PFSK-1 (cell line): ENCODE results near the gene DAGLA.

Experiments used
- POLR2AphosphoS5 ChIP-seq: IDR thresholded peaks from 2 replicates; pipeline ENCODE4 v1.6.1; 2012; ENCODE audit warnings: low read depth, mild to moderate bottlenecking, control low read depth, low read length, moderate library complexity
- SIN3A ChIP-seq: IDR thresholded peaks from 2 replicates; pipeline ENCODE4 v1.6.1; 2012; ENCODE audit warnings: mild to moderate bottlenecking, low read length, moderate library complexity, borderline replicate concordance; ENCODE audit not compliant: insufficient read depth
- TAF1 ChIP-seq: IDR thresholded peaks from 2 replicates; pipeline ENCODE4 v1.6.1; 2012; ENCODE audit warnings: low read length, control low read depth, borderline replicate concordance; ENCODE audit not compliant: insufficient read depth
- TF ChIP-seq, protein P1 (sequence below), 2 experiments: IDR thresholded peaks; 2 replicates each; pipeline versions ENCODE4 v1.6.1 to v1.8.0; 2011 to 2012; ENCODE audit warnings: low read depth in 2 of 2, low read length in 2 of 2, control low read depth in 1 of 2, inconsistent platforms in 1 of 2, mild to moderate bottlenecking in 1 of 2, moderate library complexity in 1 of 2; ENCODE audit not compliant: insufficient read depth in 1 of 2

DNA sequence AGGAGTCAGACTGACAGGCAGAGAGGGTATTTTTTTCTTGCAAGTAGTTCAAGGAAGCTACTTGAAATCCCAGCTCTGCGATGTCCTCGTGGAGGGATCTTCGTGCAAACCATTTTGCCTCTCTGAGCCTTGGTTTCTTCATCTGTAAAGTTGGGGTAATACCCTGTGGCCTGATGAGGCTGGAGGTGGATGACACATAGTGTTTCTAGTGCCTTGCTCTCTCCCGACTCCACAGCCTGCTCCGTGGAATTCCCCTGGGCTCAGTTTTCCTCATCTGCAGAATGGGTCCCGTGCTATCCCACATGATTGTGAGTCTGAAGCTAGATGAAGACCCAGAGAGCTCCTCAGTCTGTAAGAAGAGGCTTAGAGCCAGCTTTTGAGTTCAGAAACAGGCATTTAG lies 32.7 kb downstream of the DAGLA start:
- TF ChIP-seq, protein P1, sequence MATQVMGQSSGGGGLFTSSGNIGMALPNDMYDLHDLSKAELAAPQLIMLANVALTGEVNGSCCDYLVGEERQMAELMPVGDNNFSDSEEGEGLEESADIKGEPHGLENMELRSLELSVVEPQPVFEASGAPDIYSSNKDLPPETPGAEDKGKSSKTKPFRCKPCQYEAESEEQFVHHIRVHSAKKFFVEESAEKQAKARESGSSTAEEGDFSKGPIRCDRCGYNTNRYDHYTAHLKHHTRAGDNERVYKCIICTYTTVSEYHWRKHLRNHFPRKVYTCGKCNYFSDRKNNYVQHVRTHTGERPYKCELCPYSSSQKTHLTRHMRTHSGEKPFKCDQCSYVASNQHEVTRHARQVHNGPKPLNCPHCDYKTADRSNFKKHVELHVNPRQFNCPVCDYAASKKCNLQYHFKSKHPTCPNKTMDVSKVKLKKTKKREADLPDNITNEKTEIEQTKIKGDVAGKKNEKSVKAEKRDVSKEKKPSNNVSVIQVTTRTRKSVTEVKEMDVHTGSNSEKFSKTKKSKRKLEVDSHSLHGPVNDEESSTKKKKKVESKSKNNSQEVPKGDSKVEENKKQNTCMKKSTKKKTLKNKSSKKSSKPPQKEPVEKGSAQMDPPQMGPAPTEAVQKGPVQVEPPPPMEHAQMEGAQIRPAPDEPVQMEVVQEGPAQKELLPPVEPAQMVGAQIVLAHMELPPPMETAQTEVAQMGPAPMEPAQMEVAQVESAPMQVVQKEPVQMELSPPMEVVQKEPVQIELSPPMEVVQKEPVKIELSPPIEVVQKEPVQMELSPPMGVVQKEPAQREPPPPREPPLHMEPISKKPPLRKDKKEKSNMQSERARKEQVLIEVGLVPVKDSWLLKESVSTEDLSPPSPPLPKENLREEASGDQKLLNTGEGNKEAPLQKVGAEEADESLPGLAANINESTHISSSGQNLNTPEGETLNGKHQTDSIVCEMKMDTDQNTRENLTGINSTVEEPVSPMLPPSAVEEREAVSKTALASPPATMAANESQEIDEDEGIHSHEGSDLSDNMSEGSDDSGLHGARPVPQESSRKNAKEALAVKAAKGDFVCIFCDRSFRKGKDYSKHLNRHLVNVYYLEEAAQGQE (IDR thresholded peaks at IDR 0.05; ENCODE audit: insufficient read depth in 1 of 2, low read depth in 2 of 2, low read length in 2 of 2), result no peak
- TF ChIP-seq TAF1 (no peak), POLR2AphosphoS5 (no peak), SIN3A (no peak)
